ENCODE data around the gene ZNF837.
A peak's percentile ranks its signal among the peaks of the same experiment; 100 is the strongest.

ZNF837 gene

GRCh38 chr19:58380662-58381459 lies at the start of gene ZNF837:
ZNF837 (minus strand) TSS chr19:58381030; CDS start chr19:58369332, 11,698 bp downstream.
- peak; percentile 100 for DNase-seq (ENCODE audit: low read depth)
- H3K4me3 ChIP-seq (replicated peaks; ENCODE audit: low read depth, low read length) = peak within 1 kb of the TSS; percentile 86
- TF ChIP-seq CTCF (IDR thresholded peaks at IDR 0.05; ENCODE audit: low read length, missing control alignments) = no peak

GRCh38 chr19:58429745-58430144 lies 48.9 kb upstream of the ZNF837 start:
- H3K4me3 ChIP-seq (replicated peaks; ENCODE audit: low read depth, low read length) = no peak overlapping the region
- DNase-seq (ENCODE audit: low read depth) = no peak
- no peak for TF ChIP-seq CTCF (IDR thresholded peaks at IDR 0.05; ENCODE audit: low read length, missing control alignments)

- no peak for TF ChIP-seq CTCF (IDR thresholded peaks at IDR 0.05; ENCODE audit: low read length, missing control alignments)
- H3K4me3 ChIP-seq (replicated peaks; ENCODE audit: low read depth, low read length) = no peak overlapping the region
- no peak for DNase-seq (ENCODE audit: low read depth)
These were observed 47.8 kb upstream of the ZNF837 start for GRCh38 chr19:58428617-58429016.

GRCh38 chr19:58417071-58417470 lies 36.2 kb upstream of the ZNF837 start:
- DNase-seq (ENCODE audit: low read depth) = no peak
- TF ChIP-seq CTCF (IDR thresholded peaks at IDR 0.05; ENCODE audit: low read length, missing control alignments) = no peak
- no peak overlapping the region for H3K4me3 ChIP-seq (replicated peaks; ENCODE audit: low read depth, low read length)

GRCh38 chr19:58416604-58417003 lies 35.8 kb upstream of the ZNF837 start:
- no peak for TF ChIP-seq CTCF (IDR thresholded peaks at IDR 0.05; ENCODE audit: low read length, missing control alignments)
- DNase-seq (ENCODE audit: low read depth) = no peak
- no peak overlapping the region for H3K4me3 ChIP-seq (replicated peaks; ENCODE audit: low read depth, low read length)

GRCh38 chr19:58409010-58409790 lies 28.4 kb upstream of the ZNF837 start:
- DNase-seq (ENCODE audit: low read depth) = no peak
- no peak for TF ChIP-seq CTCF (IDR thresholded peaks at IDR 0.05; ENCODE audit: low read length, missing control alignments)

More at GRCh38 chr19:58409010-58409790, 28.4 kb upstream of the ZNF837 start:
- peak overlapping the region; percentile 91 for H3K4me3 ChIP-seq (replicated peaks; ENCODE audit: low read depth, low read length)

Measured in fibroblast of pulmonary artery (primary cell).